OCI-LY3 (cell line): ENCODE results near the gene NEDD4L.

Experiments
- EZH2phosphoT487 ChIP-seq: fragments of 200-600 bp; shearing (Covaris generic); IDR thresholded peaks from 2 replicates; pipeline ENCODE4 v1.6.1; 2018; ENCODE audit warnings: antibody characterized with exemption, mixed run types, low read depth
- TF ChIP-seq, protein P1 (sequence below): fragments of 200-600, 300-600 bp; sonication (generic); IDR thresholded peaks from 2 replicates; pipeline ENCODE4 v1.5.1; 2014; ENCODE audit warnings: antibody characterized with exemption, low read length, low read depth

DNA sequence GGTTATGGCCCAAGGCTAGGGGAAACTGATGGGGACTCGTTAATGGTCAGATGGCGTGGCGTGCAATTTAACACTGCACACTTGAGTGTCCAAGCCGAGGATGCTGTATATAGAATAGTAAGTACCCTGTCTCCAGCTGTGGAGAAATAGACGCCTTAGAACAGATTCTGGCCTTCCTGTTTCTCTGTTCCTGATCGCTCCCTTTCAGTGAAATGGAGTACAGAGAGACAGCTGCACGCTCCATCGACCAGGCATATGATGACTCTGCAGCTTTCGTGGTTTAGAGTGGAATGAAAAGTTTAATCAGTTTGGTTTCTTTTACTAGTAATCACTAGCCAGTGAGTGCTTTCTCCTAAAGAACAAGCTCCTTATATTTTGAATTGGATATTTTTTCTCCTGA, 213.4 kb downstream of the NEDD4L start:
- TF ChIP-seq, protein P1, sequence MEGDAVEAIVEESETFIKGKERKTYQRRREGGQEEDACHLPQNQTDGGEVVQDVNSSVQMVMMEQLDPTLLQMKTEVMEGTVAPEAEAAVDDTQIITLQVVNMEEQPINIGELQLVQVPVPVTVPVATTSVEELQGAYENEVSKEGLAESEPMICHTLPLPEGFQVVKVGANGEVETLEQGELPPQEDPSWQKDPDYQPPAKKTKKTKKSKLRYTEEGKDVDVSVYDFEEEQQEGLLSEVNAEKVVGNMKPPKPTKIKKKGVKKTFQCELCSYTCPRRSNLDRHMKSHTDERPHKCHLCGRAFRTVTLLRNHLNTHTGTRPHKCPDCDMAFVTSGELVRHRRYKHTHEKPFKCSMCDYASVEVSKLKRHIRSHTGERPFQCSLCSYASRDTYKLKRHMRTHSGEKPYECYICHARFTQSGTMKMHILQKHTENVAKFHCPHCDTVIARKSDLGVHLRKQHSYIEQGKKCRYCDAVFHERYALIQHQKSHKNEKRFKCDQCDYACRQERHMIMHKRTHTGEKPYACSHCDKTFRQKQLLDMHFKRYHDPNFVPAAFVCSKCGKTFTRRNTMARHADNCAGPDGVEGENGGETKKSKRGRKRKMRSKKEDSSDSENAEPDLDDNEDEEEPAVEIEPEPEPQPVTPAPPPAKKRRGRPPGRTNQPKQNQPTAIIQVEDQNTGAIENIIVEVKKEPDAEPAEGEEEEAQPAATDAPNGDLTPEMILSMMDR, result no peak
- TF ChIP-seq EZH2phosphoT487, result no peak
